Tongue (tissue), 2 donors: ENCODE data around the gene PACSIN1. TPM values are rescaled to one million over a fixed set of nuclear protein-coding genes. Genes with fewer than 3 reads are reported as not detected.

ENCODE experiments used
- DNase-seq: peaks from one replicate; pipeline ENCODE4 v3.0.0-alpha.2; 2015
- total RNA-seq: library from RNA; depleted of rRNA; stranded (reverse); fragments of >200 nt; gene quantifications from one replicate; pipeline ENCODE4 v1.2.3, GENCODE V29; 2014

PACSIN1 gene
- total RNA-seq, 1 donor from 2014 or later = 0.10 TPM

GRCh38 chr6:34527751-34528670 lies 62.1 kb downstream of the PACSIN1 start:
- no peak for DNase-seq

- DNase-seq = no peak
Measured at GRCh38 chr6:34528996-34529664, 63.3 kb downstream of the PACSIN1 start.

- no peak for DNase-seq
Measured at GRCh38 chr6:34529665-34530327, 63.9 kb downstream of the PACSIN1 start.

GRCh38 chr6:34530753-34531365 lies 65.0 kb downstream of the PACSIN1 start:
- DNase-seq = no peak

GRCh38 chr6:34531580-34532201 lies 65.8 kb downstream of the PACSIN1 start:
- peak; percentile 86 for DNase-seq

GRCh38 chr6:34532230-34532629 lies 66.4 kb downstream of the PACSIN1 start:
- no peak for DNase-seq

- DNase-seq = no peak
Measured at GRCh38 chr6:34534146-34534545, 68.3 kb downstream of the PACSIN1 start.

GRCh38 chr6:34534656-34535055 lies 68.8 kb downstream of the PACSIN1 start:
- DNase-seq = no peak

- DNase-seq = no peak
Measured at GRCh38 chr6:34535199-34535598, 69.3 kb downstream of the PACSIN1 start.

- no peak for DNase-seq
Measured at GRCh38 chr6:34535646-34536045, 69.8 kb downstream of the PACSIN1 start.

- no peak for DNase-seq
Measured at GRCh38 chr6:34536251-34536958, 70.5 kb downstream of the PACSIN1 start.

- DNase-seq = no peak
Measured at GRCh38 chr6:34536959-34537848, 71.3 kb downstream of the PACSIN1 start.

- DNase-seq = no peak
Measured at GRCh38 chr6:34537922-34538550, 72.2 kb downstream of the PACSIN1 start.

- DNase-seq = no peak
Measured at GRCh38 chr6:34538581-34538980, 72.7 kb downstream of the PACSIN1 start.

GRCh38 chr6:34539181-34539580 lies 73.3 kb downstream of the PACSIN1 start:
- no peak for DNase-seq

GRCh38 chr6:34540222-34540621 lies 74.3 kb downstream of the PACSIN1 start:
- DNase-seq = no peak

GRCh38 chr6:34540841-34541240 lies 75.0 kb downstream of the PACSIN1 start:
- no peak for DNase-seq

- DNase-seq = no peak
Measured at GRCh38 chr6:34543421-34543820, 77.5 kb downstream of the PACSIN1 start.

GRCh38 chr6:34544052-34544604 lies 78.3 kb downstream of the PACSIN1 start:
- no peak for DNase-seq
